Neuronal stem cell (in vitro differentiated cells): Measurements from ENCODE around the gene LSR.

ENCODE experiments used
- DNase-seq: peaks from one replicate; pipeline ENCODE4 v3.0.0-alpha.2; 2013; ENCODE audit warnings: low spot score
- H2AFZ ChIP-seq: one replicate; pipeline ENCODE4 v1.6.1; 2013; ENCODE audit warnings: mild to moderate bottlenecking, low read length, inconsistent platforms
- H2AK5ac ChIP-seq: 2 replicates; pipeline ENCODE4 v1.6.1; 2013; ENCODE audit warnings: low read depth, mild to moderate bottlenecking, inconsistent platforms, low read length, moderate library complexity, mixed read lengths
- H2BK120ac ChIP-seq: 2 replicates; pipeline ENCODE4 v1.6.1; 2013; ENCODE audit warnings: low read depth, mild to moderate bottlenecking, inconsistent platforms, low read length, moderate library complexity, mixed read lengths
- H2BK12ac ChIP-seq: one replicate; pipeline ENCODE4 v1.6.1; 2013; ENCODE audit warnings: low read length, inconsistent platforms
- H2BK15ac ChIP-seq: 2 replicates; pipeline ENCODE4 v1.6.1; 2013; ENCODE audit warnings: mild to moderate bottlenecking, low read length, inconsistent platforms, mixed read lengths
- H2BK5ac ChIP-seq: one replicate; pipeline ENCODE4 v1.6.1; 2013; ENCODE audit warnings: inconsistent platforms, mild to moderate bottlenecking, low read length, moderate library complexity
- H3K14ac ChIP-seq: one replicate; pipeline ENCODE4 v1.6.1; 2013; ENCODE audit warnings: low read length, inconsistent platforms
- H3K18ac ChIP-seq: 2 replicates; pipeline ENCODE4 v1.6.1; 2013; ENCODE audit warnings: low read length, inconsistent platforms
- H3K23ac ChIP-seq: 2 replicates; pipeline ENCODE4 v1.6.1; 2013; ENCODE audit warnings: low read depth, mild to moderate bottlenecking, mixed read lengths, low read length, inconsistent platforms; ENCODE audit not compliant: poor library complexity
- H3K27ac ChIP-seq: replicated peaks from 3 replicates; pipeline ENCODE4 v1.5.1; 2013; ENCODE audit warnings: low read length, inconsistent platforms
- H3K27me3 ChIP-seq, 3 experiments: 2 replicates each; pipeline ENCODE4 v1.6.1; 2013; ENCODE audit warnings: low read length in 3 of 3, mild to moderate bottlenecking in 2 of 3, inconsistent platforms in 1 of 3, low read depth in 1 of 3, mixed read lengths in 1 of 3, moderate library complexity in 1 of 3; ENCODE audit not compliant: control insufficient read depth in 3 of 3, insufficient read depth in 3 of 3
- H3K36me3 ChIP-seq, 2 donors: replicated peaks in 1 of 2; 2 replicates each; pipeline ENCODE4 v1.6.1; 2013; ENCODE audit warnings: low read length in 2 of 2; ENCODE audit not compliant: control insufficient read depth in 2 of 2, insufficient read depth in 2 of 2
- H3K4ac ChIP-seq: 2 replicates; pipeline ENCODE4 v1.6.1; 2013; ENCODE audit warnings: inconsistent platforms, mild to moderate bottlenecking, low read length, moderate library complexity
- H3K4me1 ChIP-seq, 2 donors: 1 replicate in 1 of 2; 2 replicates in 1 of 2; pipeline ENCODE4 v1.6.1; 2013; ENCODE audit warnings: low read length in 2 of 2, low read depth in 1 of 2; ENCODE audit not compliant: control insufficient read depth in 2 of 2, insufficient read depth in 1 of 2
- H3K4me2 ChIP-seq: one replicate; pipeline ENCODE4 v1.6.1; 2013; ENCODE audit warnings: mild to moderate bottlenecking, low read length, inconsistent platforms; ENCODE audit not compliant: insufficient read depth, poor library complexity, severe bottlenecking
- H3K4me3 ChIP-seq, 2 donors: 2 replicates each; pipeline ENCODE4 v1.5.1; 2013; ENCODE audit warnings: low read length in 2 of 2, mild to moderate bottlenecking in 2 of 2, inconsistent platforms in 1 of 2, moderate library complexity in 1 of 2
- H3K79me1 ChIP-seq: one replicate; pipeline ENCODE4 v1.6.1; 2013; ENCODE audit warnings: low read depth, mild to moderate bottlenecking, inconsistent platforms, low read length, moderate library complexity
- H3K9ac ChIP-seq: one replicate; pipeline ENCODE4 v1.6.1; 2013; ENCODE audit warnings: mild to moderate bottlenecking, low read depth, low read length, inconsistent platforms; ENCODE audit not compliant: poor library complexity
- H3K9me3 ChIP-seq, 2 donors: replicated peaks in 1 of 2; 2 replicates each; pipeline versions ENCODE3 to v1.6.1; 2013; ENCODE audit warnings: low read length in 2 of 2, mild to moderate bottlenecking in 2 of 2, inconsistent platforms in 1 of 2, low read depth in 1 of 2, mixed read lengths in 1 of 2, moderate library complexity in 1 of 2; ENCODE audit not compliant: control insufficient read depth in 2 of 2, insufficient read depth in 1 of 2
- H4K8ac ChIP-seq: one replicate; pipeline ENCODE4 v1.6.1; 2013; ENCODE audit warnings: low read depth, mild to moderate bottlenecking, inconsistent platforms, low read length, moderate library complexity
- H4K91ac ChIP-seq: one replicate; pipeline ENCODE4 v1.6.1; 2013; ENCODE audit warnings: low read length, low read depth, mild to moderate bottlenecking, inconsistent platforms; ENCODE audit not compliant: poor library complexity
- WGBS, 2 donors: extraction: QIAGEN DNeasy Blood & Tissue Kit; methylation state at CpG; one replicate each; pipeline ENCODE4 v1.1.7; 2013; ENCODE audit warnings: missing lambda C conversion rate in 2 of 2, mixed read lengths in 1 of 2; ENCODE audit not compliant: insufficient read length in 2 of 2, insufficient replicate concordance in 1 of 2; ENCODE audit errors: extremely low coverage in 2 of 2; 5-methylcytosine and 5-hydroxymethylcytosine counted together

LSR gene

DNA sequence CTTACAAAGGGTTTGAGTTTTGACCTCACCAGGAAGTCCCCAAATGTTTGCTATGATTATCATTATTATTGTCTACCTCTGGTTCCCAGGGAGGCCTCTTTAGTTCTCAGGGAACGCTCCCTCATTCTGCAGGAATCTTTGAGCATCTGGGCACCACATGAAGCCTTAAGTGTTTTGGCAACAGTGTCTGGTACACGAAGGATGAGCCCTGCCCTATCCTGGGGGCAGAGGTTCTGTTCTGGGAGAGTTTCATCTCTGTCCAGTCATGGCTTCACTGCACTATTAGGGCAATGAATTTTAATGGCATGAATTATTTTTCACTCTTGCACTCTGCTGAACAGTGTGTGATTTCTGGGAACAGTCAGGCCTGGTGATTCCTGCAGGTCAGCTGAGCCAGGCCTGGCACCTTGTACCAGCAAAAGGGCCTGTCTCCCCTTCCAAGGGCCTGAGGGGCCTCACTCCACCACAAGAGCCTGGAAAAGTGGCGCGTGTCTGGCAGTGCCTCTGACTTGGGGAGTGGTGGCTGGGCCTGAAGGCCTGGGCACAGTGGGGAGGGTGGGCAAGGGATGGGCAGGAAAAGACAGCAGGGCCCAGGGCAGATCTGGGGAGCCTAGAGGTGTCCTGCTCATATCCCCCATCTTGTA, 24.8 kb upstream of the LSR start:
- no CpG with 5 or more reads among the region's 4 CpGs for WGBS, 2 donors
- no peak overlapping the region for H3K4me2 ChIP-seq
- H2AK5ac ChIP-seq = no peak overlapping the region
- H2BK5ac ChIP-seq = no peak overlapping the region
- H3K4me3 ChIP-seq = no peak overlapping the region
- no peaks in the 10 kb centered on the region for H3K79me1 ChIP-seq
- no peaks in the 10 kb centered on the region for H3K9me3 ChIP-seq
- no peak overlapping the region for H2BK120ac ChIP-seq
- H4K8ac ChIP-seq = no peak overlapping the region
- DNase-seq = no peak
- H3K14ac ChIP-seq = no peak overlapping the region
- no peaks in the 10 kb centered on the region for H3K4me1 ChIP-seq
- H2BK15ac ChIP-seq = no peak overlapping the region
- H3K36me3 ChIP-seq = no peaks in the 10 kb centered on the region
- H2AFZ ChIP-seq = no peak overlapping the region
- no peak overlapping the region for H3K4ac ChIP-seq
- H3K18ac ChIP-seq = no peak overlapping the region
- H2BK12ac ChIP-seq = no peak overlapping the region
- H4K91ac ChIP-seq = no peak overlapping the region
- peak overlapping the region; percentile 80 for H3K23ac ChIP-seq
- no peak overlapping the region for H3K9ac ChIP-seq
- H3K27me3 ChIP-seq = peaks cover 0 to 3% (median 0%) of the 10 kb centered on the region in 3 experiments
- no peak overlapping the region for H3K27ac ChIP-seq

- Histone ChIP-seq H3K4me2 (no peak overlapping the region), H3K79me1 (no peaks in the 10 kb centered on the region), H2AK5ac (peak overlapping the region; percentile 86), H3K23ac (peak overlapping the region; percentile 10), H3K4me1 (no peaks in the 10 kb centered on the region), H4K8ac (no peak overlapping the region), H3K9me3 (no peaks in the 10 kb centered on the region), H3K4me3 (no peak overlapping the region), H3K4ac (no peak overlapping the region), H2BK120ac (no peak overlapping the region), H3K18ac (peak overlapping the region; percentile 71), H3K27me3 (peaks cover 0 to 3% (median 0%) of the 10 kb centered on the region in 3 experiments), H2BK12ac (no peak overlapping the region), H3K27ac (no peak overlapping the region), H3K36me3 (no peaks in the 10 kb centered on the region), H4K91ac (no peak overlapping the region), H2BK15ac (peak overlapping the region; percentile 90), H3K14ac (no peak overlapping the region), H2AFZ (no peak overlapping the region), H2BK5ac (no peak overlapping the region), H3K9ac (no peak overlapping the region)
- WGBS, 2 donors = no CpG with 5 or more reads among the region's 41 CpGs
- no peak for DNase-seq
Measured at GRCh38 chr19:35224681-35225571, 23.9 kb upstream of the LSR start.

GRCh38 chr19:35225951-35226350, 22.9 kb upstream of the LSR start:
- WGBS, 2 donors = no CpG with 5 or more reads among the region's 6 CpGs
- Histone ChIP-seq H3K36me3 (no peaks in the 10 kb centered on the region), H2BK120ac (no peak overlapping the region), H3K18ac (no peak overlapping the region), H2AK5ac (no peak overlapping the region), H3K9ac (no peak overlapping the region), H2BK5ac (no peak overlapping the region), H3K79me1 (no peaks in the 10 kb centered on the region), H3K9me3 (no peaks in the 10 kb centered on the region), H3K4ac (no peak overlapping the region), H3K27me3 (peaks cover 0 to 3% (median 0%) of the 10 kb centered on the region in 3 experiments), H4K8ac (no peak overlapping the region), H2BK12ac (no peak overlapping the region), H3K4me3 (no peak overlapping the region), H3K27ac (no peak overlapping the region), H3K4me1 (no peaks in the 10 kb centered on the region), H4K91ac (no peak overlapping the region), H2AFZ (no peak overlapping the region), H3K23ac (no peak overlapping the region), H3K14ac (no peak overlapping the region), H2BK15ac (no peak overlapping the region), H3K4me2 (no peak overlapping the region)
- DNase-seq = no peak

- no peaks in the 10 kb centered on the region for H3K4me1 ChIP-seq
- H2BK5ac ChIP-seq = no peak overlapping the region
- H3K14ac ChIP-seq = no peak overlapping the region
- no peak overlapping the region for H3K4me2 ChIP-seq
- no peak overlapping the region for H3K4me3 ChIP-seq
- H2BK12ac ChIP-seq = no peak overlapping the region
- no peak overlapping the region for H3K27ac ChIP-seq
- H4K8ac ChIP-seq = no peak overlapping the region
- no peak overlapping the region for H2BK120ac ChIP-seq
- no peak overlapping the region for H2AFZ ChIP-seq
- H4K91ac ChIP-seq = no peak overlapping the region
- H3K36me3 ChIP-seq = no peaks in the 10 kb centered on the region
- no CpG with 5 or more reads among the region's 5 CpGs for WGBS, 2 donors
- H3K4ac ChIP-seq = no peak overlapping the region
- H3K23ac ChIP-seq = no peak overlapping the region
- no peak overlapping the region for H2AK5ac ChIP-seq
- no peak overlapping the region for H2BK15ac ChIP-seq
- no peaks in the 10 kb centered on the region for H3K79me1 ChIP-seq
- H3K9ac ChIP-seq = no peak overlapping the region
- peaks cover 0 to 3% (median 0%) of the 10 kb centered on the region in 3 experiments for H3K27me3 ChIP-seq
- DNase-seq = no peak
- H3K9me3 ChIP-seq = no peaks in the 10 kb centered on the region
- no peak overlapping the region for H3K18ac ChIP-seq
Measured at GRCh38 chr19:35226748-35227147, 22.1 kb upstream of the LSR start.
